ENCODE data around the gene ZSCAN4.

- TF ChIP-seq CTCF (IDR thresholded peaks at IDR 0.05): no peak
- TF ChIP-seq POLR2A (IDR thresholded peaks at IDR 0.05): no peak
Observed at GRCh38 chr19:57637379-57637778, 31.4 kb upstream of the ZSCAN4 start.
